HG02973 (cell line): ENCODE measurements around the gene USP3.
"Not testable (repeated sequence)": the region's sequence is repeated elsewhere in the genome, so short reads cannot be mapped to it uniquely, and the experiment has no call there.

Source experiments
- ATAC-seq: cut with Tn5 transposase; IDR thresholded peaks from one replicate; pipeline ENCODE4 v1.9.1; 2021; ENCODE audit warnings: moderate library complexity; ENCODE audit not compliant: unreplicated experiment

Gene USP3

GRCh38 chr15:63475707-63476106, 28.7 kb upstream of the USP3 start:
- no peak for ATAC-seq

- no peak for ATAC-seq
These were observed 28.2 kb upstream of the USP3 start for GRCh38 chr15:63476229-63476632.

GRCh38 chr15:63478243-63478642, 26.1 kb upstream of the USP3 start:
- no peak for ATAC-seq

- ATAC-seq, result no peak
These were observed 24.0 kb upstream of the USP3 start for GRCh38 chr15:63480441-63480821.

- no peak for ATAC-seq
These were observed 23.1 kb upstream of the USP3 start for GRCh38 chr15:63481105-63481810.

GRCh38 chr15:63482874-63483323, 21.5 kb upstream of the USP3 start:
- ATAC-seq, result no peak

GRCh38 chr15:63483521-63484371, 20.6 kb upstream of the USP3 start:
- no peak for ATAC-seq

- ATAC-seq, result no peak
These were observed 19.8 kb upstream of the USP3 start for GRCh38 chr15:63484433-63485186.

GRCh38 chr15:63487076-63487757, 17.2 kb upstream of the USP3 start:
- ATAC-seq, result peak; percentile 40

- ATAC-seq, result not testable (repeated sequence)
These were observed 16.5 kb upstream of the USP3 start for GRCh38 chr15:63487758-63488397.

GRCh38 chr15:63488398-63488960, 15.9 kb upstream of the USP3 start:
- no peak for ATAC-seq

GRCh38 chr15:63489352-63489751, 15.0 kb upstream of the USP3 start:
- no peak for ATAC-seq

GRCh38 chr15:63490345-63491034, 13.9 kb upstream of the USP3 start:
- ATAC-seq, result no peak

GRCh38 chr15:63491116-63491827, 13.1 kb upstream of the USP3 start:
- no peak for ATAC-seq

GRCh38 chr15:63491979-63492378, 12.4 kb upstream of the USP3 start:
- ATAC-seq, result no peak

- no peak for ATAC-seq
These were observed 11.8 kb upstream of the USP3 start for GRCh38 chr15:63492541-63493077.

- ATAC-seq, result no peak
These were observed 11.0 kb upstream of the USP3 start for GRCh38 chr15:63493436-63493835.

GRCh38 chr15:63494408-63494807, 10.0 kb upstream of the USP3 start:
- no peak for ATAC-seq

- no peak for ATAC-seq
These were observed 9.1 kb upstream of the USP3 start for GRCh38 chr15:63495343-63495742.
